HG03175 (cell line): Measurements from ENCODE around the gene CPXM1.
A peak's percentile ranks its signal among the peaks of the same experiment; 100 is the strongest.

Experiments
- ATAC-seq: cut with Tn5 transposase; IDR thresholded peaks from one replicate; pipeline ENCODE4 v1.9.1; 2021; ENCODE audit warnings: mild to moderate bottlenecking, moderate library complexity; ENCODE audit not compliant: unreplicated experiment

The CPXM1 gene

GRCh38 chr20:2804041-2804828 is 3.8 kb upstream of the CPXM1 start:
- no peak for ATAC-seq

GRCh38 chr20:2801286-2801728 is 880 bp upstream of the CPXM1 start:
- no peak for ATAC-seq

- peak; percentile 2 for ATAC-seq
Measured at GRCh38 chr20:2799688-2800520, 523 bp downstream of the CPXM1 start.

GRCh38 chr20:2799271-2799670 is 1.2 kb downstream of the CPXM1 start:
- ATAC-seq, result no peak

GRCh38 chr20:2798814-2799213 is 1.6 kb downstream of the CPXM1 start:
- no peak for ATAC-seq

- no peak for ATAC-seq
Measured at GRCh38 chr20:2798095-2798805, 2.2 kb downstream of the CPXM1 start.

- no peak for ATAC-seq
Measured at GRCh38 chr20:2797136-2797983, 3.1 kb downstream of the CPXM1 start.

GRCh38 chr20:2796011-2796660 is 4.3 kb downstream of the CPXM1 start:
- ATAC-seq, result no peak

GRCh38 chr20:2795451-2795850 is 5.0 kb downstream of the CPXM1 start:
- ATAC-seq, result no peak

GRCh38 chr20:2794866-2795447 is 5.5 kb downstream of the CPXM1 start:
- ATAC-seq, result no peak

- ATAC-seq, result no peak
Measured at GRCh38 chr20:2794202-2794748, 6.2 kb downstream of the CPXM1 start.

- ATAC-seq, result no peak
Measured at GRCh38 chr20:2793471-2793870, 7.0 kb downstream of the CPXM1 start.

GRCh38 chr20:2783908-2784566 is 16.4 kb downstream of the CPXM1 start:
- no peak for ATAC-seq

- no peak for ATAC-seq
Measured at GRCh38 chr20:2780948-2781347, 19.5 kb downstream of the CPXM1 start.

- ATAC-seq, result no peak
Measured at GRCh38 chr20:2778602-2779321, 21.7 kb downstream of the CPXM1 start.

GRCh38 chr20:2775139-2775538 is 25.3 kb downstream of the CPXM1 start:
- no peak for ATAC-seq

GRCh38 chr20:2773812-2774211 is 26.6 kb downstream of the CPXM1 start:
- ATAC-seq, result no peak

- no peak for ATAC-seq
Measured at GRCh38 chr20:2771631-2772080, 28.8 kb downstream of the CPXM1 start.
